GM12873 (cell line): ENCODE measurements around the gene PDZRN3.

ENCODE experiments used
- TF ChIP-seq, protein P1 (sequence below): IDR thresholded peaks from 2 replicates; pipeline ENCODE4 v1.5.1; 2012; ENCODE audit warnings: low read depth, mild to moderate bottlenecking, moderate library complexity, low read length, control low read depth; ENCODE audit not compliant: insufficient read depth; ENCODE audit errors: missing control alignments

PDZRN3 gene

GRCh38 chr3:73399666-73400253, 225.0 kb downstream of the PDZRN3 start:
- TF ChIP-seq, protein P1, sequence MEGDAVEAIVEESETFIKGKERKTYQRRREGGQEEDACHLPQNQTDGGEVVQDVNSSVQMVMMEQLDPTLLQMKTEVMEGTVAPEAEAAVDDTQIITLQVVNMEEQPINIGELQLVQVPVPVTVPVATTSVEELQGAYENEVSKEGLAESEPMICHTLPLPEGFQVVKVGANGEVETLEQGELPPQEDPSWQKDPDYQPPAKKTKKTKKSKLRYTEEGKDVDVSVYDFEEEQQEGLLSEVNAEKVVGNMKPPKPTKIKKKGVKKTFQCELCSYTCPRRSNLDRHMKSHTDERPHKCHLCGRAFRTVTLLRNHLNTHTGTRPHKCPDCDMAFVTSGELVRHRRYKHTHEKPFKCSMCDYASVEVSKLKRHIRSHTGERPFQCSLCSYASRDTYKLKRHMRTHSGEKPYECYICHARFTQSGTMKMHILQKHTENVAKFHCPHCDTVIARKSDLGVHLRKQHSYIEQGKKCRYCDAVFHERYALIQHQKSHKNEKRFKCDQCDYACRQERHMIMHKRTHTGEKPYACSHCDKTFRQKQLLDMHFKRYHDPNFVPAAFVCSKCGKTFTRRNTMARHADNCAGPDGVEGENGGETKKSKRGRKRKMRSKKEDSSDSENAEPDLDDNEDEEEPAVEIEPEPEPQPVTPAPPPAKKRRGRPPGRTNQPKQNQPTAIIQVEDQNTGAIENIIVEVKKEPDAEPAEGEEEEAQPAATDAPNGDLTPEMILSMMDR = no peak

GRCh38 chr3:73399106-73399505, 225.6 kb downstream of the PDZRN3 start:
- TF ChIP-seq, protein P1 = no peak

DNA sequence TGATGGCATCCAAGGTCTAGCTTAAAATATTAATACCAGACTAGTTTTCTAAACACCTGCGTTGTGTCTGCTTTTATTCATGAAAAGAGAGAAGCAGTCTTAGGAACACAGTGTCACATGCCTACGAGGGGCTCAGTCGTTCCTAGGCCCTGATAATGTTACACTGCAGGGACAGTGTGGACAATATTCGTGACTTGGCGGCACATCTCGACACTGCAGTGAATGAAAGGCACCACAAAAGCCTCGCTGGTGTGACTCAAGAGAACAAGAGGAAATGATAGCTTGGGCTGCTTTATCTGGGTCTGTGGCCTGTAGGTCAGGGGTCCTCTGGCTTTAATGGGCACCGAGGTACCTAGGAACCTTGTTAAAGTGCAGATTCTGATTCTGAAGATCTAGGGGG, 226.7 kb downstream of the PDZRN3 start:
- TF ChIP-seq, protein P1 = no peak

- TF ChIP-seq, protein P1 = no peak
These were observed 230.5 kb downstream of the PDZRN3 start for GRCh38 chr3:73394240-73394639.

GRCh38 chr3:73393005-73393404, 231.7 kb downstream of the PDZRN3 start:
- TF ChIP-seq, protein P1 = no peak

- TF ChIP-seq, protein P1 = no peak
These were observed 232.8 kb downstream of the PDZRN3 start for GRCh38 chr3:73391984-73392383.

GRCh38 chr3:73389928-73390327, 234.8 kb downstream of the PDZRN3 start:
- TF ChIP-seq, protein P1 = no peak
